ENCODE data around the gene CEBPZ. TPM values are rescaled to one million over a fixed set of nuclear protein-coding genes. Genes with fewer than 3 reads are reported as not detected.

Gene CEBPZ
- total RNA-seq, 1 experiment from 2014 or later: 15.6 TPM

GRCh38 chr2:37180006-37180639 lies 51.3 kb downstream of the CEBPZ start:
- DNase-seq (ENCODE audit: low spot score): no peak

- DNase-seq (ENCODE audit: low spot score): no peak
These were observed 57.7 kb downstream of the CEBPZ start for GRCh38 chr2:37173741-37174140.

- DNase-seq (ENCODE audit: low spot score): no peak
These were observed 59.8 kb downstream of the CEBPZ start for GRCh38 chr2:37171624-37171950.

- DNase-seq (ENCODE audit: low spot score): no peak
These were observed 63.0 kb downstream of the CEBPZ start for GRCh38 chr2:37168217-37168981.

DNA sequence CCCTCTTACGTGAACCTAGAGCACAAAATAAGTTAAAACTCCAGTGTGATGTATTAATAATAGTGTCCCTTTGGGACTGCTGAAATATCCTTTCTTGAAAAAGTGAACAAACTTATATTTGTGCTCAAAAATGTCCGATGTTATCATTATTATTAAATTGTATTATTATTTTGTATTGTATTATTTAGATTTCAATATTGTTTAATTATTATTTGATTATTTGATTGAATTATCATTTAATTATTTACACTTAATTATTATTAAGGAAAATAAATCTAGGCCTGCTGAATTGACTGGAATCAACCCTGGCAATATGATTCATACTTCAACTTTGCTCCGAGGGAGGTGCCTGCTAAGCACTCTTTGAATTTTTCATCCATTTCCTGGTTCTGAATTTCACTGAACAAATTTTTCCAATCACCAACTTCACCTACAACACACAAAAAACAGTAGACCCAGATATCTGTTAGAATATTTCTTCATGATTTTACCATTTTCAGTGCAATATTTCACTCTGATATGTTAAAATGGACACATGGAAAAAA lies 63.7 kb downstream of the CEBPZ start:
- no peak for DNase-seq (ENCODE audit: low spot score)

DNA sequence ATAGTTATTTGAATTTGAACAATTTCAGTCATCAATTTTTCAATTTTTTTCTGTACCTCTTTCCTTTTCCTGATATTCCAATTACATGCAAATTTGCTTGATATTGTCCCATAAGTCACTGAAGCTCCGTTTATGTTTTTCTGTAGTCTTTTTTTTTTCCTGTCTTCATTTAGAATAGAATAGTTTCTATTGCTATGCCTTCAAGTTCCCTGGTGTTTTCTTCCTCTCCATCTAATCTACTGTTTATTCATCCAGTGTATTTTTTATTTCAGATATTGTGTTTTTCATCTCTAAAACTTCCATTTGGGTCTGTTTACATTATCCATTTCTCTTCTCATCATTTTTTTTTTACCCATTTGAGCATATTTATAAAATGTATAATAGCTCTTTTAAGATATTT lies 66.6 kb downstream of the CEBPZ start:
- no peak for DNase-seq (ENCODE audit: low spot score)

DNA sequence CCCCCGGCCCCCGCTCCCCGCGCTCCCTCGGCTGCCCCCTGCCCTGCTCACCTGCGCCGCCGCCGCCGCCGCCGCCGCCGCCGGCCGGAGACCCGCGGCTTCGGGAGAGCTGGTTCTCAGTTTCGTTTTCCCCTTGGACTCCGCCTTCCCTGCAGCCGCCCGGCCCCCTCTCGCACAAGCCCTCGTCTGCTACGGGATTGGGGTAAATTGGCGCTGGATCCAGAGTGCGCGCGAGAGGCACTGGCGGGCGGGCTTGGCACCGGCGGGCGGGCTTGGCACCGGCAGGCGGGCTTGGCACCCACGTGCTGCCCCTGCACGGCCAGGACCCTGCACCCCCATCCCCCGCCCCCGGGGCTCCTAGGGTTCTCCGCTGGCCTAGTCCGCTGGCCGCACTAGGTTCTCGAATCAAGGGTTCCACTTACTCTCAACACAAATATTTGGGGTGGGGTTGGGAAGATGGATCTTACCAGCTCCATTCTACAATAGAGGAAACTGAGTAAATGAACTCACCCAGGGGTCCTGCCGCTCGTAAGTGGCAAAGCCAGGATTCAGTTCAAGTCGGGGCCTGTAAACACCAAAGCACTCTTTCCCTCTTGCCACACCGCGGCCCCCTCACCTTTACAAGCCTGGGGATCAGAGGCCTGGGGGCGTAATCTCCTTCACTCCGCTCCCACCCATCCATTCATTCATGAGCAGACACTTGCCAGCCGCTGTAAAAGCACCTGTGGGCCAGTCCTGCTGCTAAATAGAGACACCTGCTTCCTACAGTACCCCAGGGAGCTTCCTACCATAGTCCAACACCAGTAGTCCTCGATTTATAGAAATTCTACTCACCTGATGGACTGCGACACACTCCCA lies 74.3 kb downstream of the CEBPZ start, which contains the start of gene EIF2AK2:
TSS of gene EIF2AK2 (minus strand) at position 124 of the 858 bp plus-strand sequence. CDS start 9,174 bp downstream, outside the sequence.
- peak; percentile 56 for DNase-seq (ENCODE audit: low spot score)

- DNase-seq (ENCODE audit: low spot score): no peak
These were observed 75.1 kb downstream of the CEBPZ start for GRCh38 chr2:37156071-37156856.

GRCh38 chr2:37154785-37155184 lies 76.6 kb downstream of the CEBPZ start:
- DNase-seq (ENCODE audit: low spot score): no peak

DNA sequence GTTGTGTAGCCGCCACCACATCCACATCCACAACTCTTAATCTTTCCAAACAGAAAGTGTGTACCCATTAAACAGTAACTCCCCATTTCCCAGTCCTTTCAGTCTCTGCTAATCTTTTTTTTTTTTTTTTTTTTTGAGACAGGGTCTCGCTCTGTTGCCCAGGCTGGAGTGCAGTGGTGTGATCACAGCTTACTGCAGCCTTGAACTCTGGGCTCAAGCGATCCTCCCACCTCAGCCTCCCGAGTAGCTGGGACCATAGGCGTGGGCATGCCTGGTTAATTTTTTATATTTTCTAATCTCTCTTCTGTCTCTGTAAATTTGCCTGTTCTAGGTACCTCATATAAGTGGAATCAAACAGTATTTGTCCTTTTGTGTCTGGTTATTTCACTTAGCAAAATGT lies 78.2 kb downstream of the CEBPZ start:
- DNase-seq (ENCODE audit: low spot score): no peak

Other genes with a start within 250 kb of the CEBPZ start
- gene HEATR5B, start 147.2 kb downstream of the CEBPZ start, total RNA-seq (2014; rRNA removed; shearing (Covaris generic)): 1.4 and 1.6 TPM in 2 replicates
- 3.3 and 3.4 TPM in 2 replicates for gene GPATCH11, start 147.1 kb downstream of the CEBPZ start, total RNA-seq (2014; rRNA removed; shearing (Covaris generic))
- gene EIF2AK2, start 74.6 kb downstream of the CEBPZ start, total RNA-seq (2014; rRNA removed; shearing (Covaris generic)): 15.0 and 18.5 TPM in 2 replicates
- 0.66 TPM in 1 of 2 replicates, not detected in the other for gene SULT6B1, start 42.9 kb downstream of the CEBPZ start, total RNA-seq (2014; rRNA removed; shearing (Covaris generic))
- gene CEBPZOS, start 35.1 kb downstream of the CEBPZ start, total RNA-seq (2014; rRNA removed; shearing (Covaris generic)): 7.2 and 8.8 TPM in 2 replicates
- gene NDUFAF7, start 62 bp upstream of the CEBPZ start, total RNA-seq (2014; rRNA removed; shearing (Covaris generic)): 2.7 and 2.9 TPM in 2 replicates
- 10.0 and 10.8 TPM in 2 replicates for gene PRKD3, start 93.2 kb upstream of the CEBPZ start, total RNA-seq (2014; rRNA removed; shearing (Covaris generic))
- gene QPCT, start 113.0 kb upstream of the CEBPZ start, total RNA-seq (2014; rRNA removed; shearing (Covaris generic)): 0.90 TPM in 1 of 2 replicates, not detected in the other

Data from H4 (cell line).